ENCODE data around the gene ADCYAP1R1. TPM values are rescaled to one million over a fixed set of nuclear protein-coding genes. Genes with fewer than 3 reads are reported as not detected.

The ADCYAP1R1 gene
- total RNA-seq, 1 experiment from 2014 or later: 0.12 TPM

GRCh38 chr7:31095286-31096197 is 43.4 kb downstream of the ADCYAP1R1 start (continued):
- TF ChIP-seq, protein P1, sequence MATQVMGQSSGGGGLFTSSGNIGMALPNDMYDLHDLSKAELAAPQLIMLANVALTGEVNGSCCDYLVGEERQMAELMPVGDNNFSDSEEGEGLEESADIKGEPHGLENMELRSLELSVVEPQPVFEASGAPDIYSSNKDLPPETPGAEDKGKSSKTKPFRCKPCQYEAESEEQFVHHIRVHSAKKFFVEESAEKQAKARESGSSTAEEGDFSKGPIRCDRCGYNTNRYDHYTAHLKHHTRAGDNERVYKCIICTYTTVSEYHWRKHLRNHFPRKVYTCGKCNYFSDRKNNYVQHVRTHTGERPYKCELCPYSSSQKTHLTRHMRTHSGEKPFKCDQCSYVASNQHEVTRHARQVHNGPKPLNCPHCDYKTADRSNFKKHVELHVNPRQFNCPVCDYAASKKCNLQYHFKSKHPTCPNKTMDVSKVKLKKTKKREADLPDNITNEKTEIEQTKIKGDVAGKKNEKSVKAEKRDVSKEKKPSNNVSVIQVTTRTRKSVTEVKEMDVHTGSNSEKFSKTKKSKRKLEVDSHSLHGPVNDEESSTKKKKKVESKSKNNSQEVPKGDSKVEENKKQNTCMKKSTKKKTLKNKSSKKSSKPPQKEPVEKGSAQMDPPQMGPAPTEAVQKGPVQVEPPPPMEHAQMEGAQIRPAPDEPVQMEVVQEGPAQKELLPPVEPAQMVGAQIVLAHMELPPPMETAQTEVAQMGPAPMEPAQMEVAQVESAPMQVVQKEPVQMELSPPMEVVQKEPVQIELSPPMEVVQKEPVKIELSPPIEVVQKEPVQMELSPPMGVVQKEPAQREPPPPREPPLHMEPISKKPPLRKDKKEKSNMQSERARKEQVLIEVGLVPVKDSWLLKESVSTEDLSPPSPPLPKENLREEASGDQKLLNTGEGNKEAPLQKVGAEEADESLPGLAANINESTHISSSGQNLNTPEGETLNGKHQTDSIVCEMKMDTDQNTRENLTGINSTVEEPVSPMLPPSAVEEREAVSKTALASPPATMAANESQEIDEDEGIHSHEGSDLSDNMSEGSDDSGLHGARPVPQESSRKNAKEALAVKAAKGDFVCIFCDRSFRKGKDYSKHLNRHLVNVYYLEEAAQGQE (IDR thresholded peaks at IDR 0.05; ENCODE audit: low read depth): no peak
- TF ChIP-seq SIN3A (IDR thresholded peaks at IDR 0.05; ENCODE audit: low read depth) (no peak), CBX3 (IDR thresholded peaks at IDR 0.05; ENCODE audit: low read depth) (no peak)
- TF ChIP-seq, protein P2, sequence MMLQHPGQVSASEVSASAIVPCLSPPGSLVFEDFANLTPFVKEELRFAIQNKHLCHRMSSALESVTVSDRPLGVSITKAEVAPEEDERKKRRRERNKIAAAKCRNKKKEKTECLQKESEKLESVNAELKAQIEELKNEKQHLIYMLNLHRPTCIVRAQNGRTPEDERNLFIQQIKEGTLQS (IDR thresholded peaks at IDR 0.05): no peak
- TF ChIP-seq, protein P3, sequence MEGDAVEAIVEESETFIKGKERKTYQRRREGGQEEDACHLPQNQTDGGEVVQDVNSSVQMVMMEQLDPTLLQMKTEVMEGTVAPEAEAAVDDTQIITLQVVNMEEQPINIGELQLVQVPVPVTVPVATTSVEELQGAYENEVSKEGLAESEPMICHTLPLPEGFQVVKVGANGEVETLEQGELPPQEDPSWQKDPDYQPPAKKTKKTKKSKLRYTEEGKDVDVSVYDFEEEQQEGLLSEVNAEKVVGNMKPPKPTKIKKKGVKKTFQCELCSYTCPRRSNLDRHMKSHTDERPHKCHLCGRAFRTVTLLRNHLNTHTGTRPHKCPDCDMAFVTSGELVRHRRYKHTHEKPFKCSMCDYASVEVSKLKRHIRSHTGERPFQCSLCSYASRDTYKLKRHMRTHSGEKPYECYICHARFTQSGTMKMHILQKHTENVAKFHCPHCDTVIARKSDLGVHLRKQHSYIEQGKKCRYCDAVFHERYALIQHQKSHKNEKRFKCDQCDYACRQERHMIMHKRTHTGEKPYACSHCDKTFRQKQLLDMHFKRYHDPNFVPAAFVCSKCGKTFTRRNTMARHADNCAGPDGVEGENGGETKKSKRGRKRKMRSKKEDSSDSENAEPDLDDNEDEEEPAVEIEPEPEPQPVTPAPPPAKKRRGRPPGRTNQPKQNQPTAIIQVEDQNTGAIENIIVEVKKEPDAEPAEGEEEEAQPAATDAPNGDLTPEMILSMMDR (IDR thresholded peaks at IDR 0.05 in 2 of 3, conservative IDR thresholded peaks at IDR 0.05 in 1 of 3; ENCODE audit: borderline replicate concordance in 1 of 3, insufficient read depth in 1 of 3, low read depth in 2 of 3, low read length in 2 of 3): no peak

All from HCT116 (cell line).